ENCODE data around the gene SHC3. TPM values are rescaled to one million over a fixed set of nuclear protein-coding genes. Genes with fewer than 3 reads are reported as not detected.
A peak's percentile ranks its signal among the peaks of the same experiment; 100 is the strongest.

The SHC3 gene
- total and polyA plus RNA-seq, 2 donors (not counting 1 experiment from before 2014, with no cell fraction given) = 1.7 to 16.2 TPM

- no peak overlapping the region for H2AFZ ChIP-seq (ENCODE audit: low read length)
- H3K79me2 ChIP-seq (ENCODE audit: control insufficient read depth, insufficient read depth, low read length) = no peaks in the 10 kb centered on the region
- H3K4me1 ChIP-seq (ENCODE audit: control insufficient read depth, extremely low read depth, insufficient read depth, low read length) = no peaks in the 10 kb centered on the region
- no peak overlapping the region for H3K9ac ChIP-seq (ENCODE audit: insufficient read depth, low read length)
- H3K4me3 ChIP-seq (replicated peaks in 1 of 4; ENCODE audit: control extremely low read depth in 1 of 4, insufficient read depth in 1 of 4, low read depth in 3 of 4, low read length in 4 of 4) = no peak overlapping the region
- DNase-seq (ENCODE audit: low read depth in 2 of 2) = no peak
- TF ChIP-seq, protein P1, sequence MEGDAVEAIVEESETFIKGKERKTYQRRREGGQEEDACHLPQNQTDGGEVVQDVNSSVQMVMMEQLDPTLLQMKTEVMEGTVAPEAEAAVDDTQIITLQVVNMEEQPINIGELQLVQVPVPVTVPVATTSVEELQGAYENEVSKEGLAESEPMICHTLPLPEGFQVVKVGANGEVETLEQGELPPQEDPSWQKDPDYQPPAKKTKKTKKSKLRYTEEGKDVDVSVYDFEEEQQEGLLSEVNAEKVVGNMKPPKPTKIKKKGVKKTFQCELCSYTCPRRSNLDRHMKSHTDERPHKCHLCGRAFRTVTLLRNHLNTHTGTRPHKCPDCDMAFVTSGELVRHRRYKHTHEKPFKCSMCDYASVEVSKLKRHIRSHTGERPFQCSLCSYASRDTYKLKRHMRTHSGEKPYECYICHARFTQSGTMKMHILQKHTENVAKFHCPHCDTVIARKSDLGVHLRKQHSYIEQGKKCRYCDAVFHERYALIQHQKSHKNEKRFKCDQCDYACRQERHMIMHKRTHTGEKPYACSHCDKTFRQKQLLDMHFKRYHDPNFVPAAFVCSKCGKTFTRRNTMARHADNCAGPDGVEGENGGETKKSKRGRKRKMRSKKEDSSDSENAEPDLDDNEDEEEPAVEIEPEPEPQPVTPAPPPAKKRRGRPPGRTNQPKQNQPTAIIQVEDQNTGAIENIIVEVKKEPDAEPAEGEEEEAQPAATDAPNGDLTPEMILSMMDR (conservative IDR thresholded peaks at IDR 0.05 in 1 of 2, IDR thresholded peaks at IDR 0.05 in 1 of 2; ENCODE audit: low read depth in 1 of 2, low read length in 2 of 2) = no peak
- no peak for TF ChIP-seq EZH2 (IDR thresholded peaks at IDR 0.05; ENCODE audit: low read length, missing control alignments)
- no peak overlapping the region for H3K27ac ChIP-seq (ENCODE audit: insufficient read depth, low read length)
- H4K20me1 ChIP-seq (ENCODE audit: control insufficient read depth, extremely low read depth, insufficient read depth, low read length) = no peaks in the 10 kb centered on the region
- no peak overlapping the region for H3K4me2 ChIP-seq (ENCODE audit: extremely low read depth, insufficient read depth, low read length)
- H3K36me3 ChIP-seq (ENCODE audit: control insufficient read depth, insufficient read depth, low read length) = no peaks in the 10 kb centered on the region
- H3K9me3 ChIP-seq (ENCODE audit: control insufficient read depth, insufficient read depth, low read depth, low read length) = no peaks in the 10 kb centered on the region
- no peaks in the 10 kb centered on the region for H3K27me3 ChIP-seq (ENCODE audit: control insufficient read depth, insufficient read depth, low read length)
Observed at GRCh38 chr9:89120704-89121103, 57.9 kb downstream of the SHC3 start.

- no peaks in the 10 kb centered on the region for H3K36me3 ChIP-seq (ENCODE audit: control insufficient read depth, insufficient read depth, low read length)
- peaks cover 2% of the 10 kb centered on the region for H3K79me2 ChIP-seq (ENCODE audit: control insufficient read depth, insufficient read depth, low read length)
- no peak for TF ChIP-seq EZH2 (IDR thresholded peaks at IDR 0.05; ENCODE audit: low read length, missing control alignments)
- TF ChIP-seq, protein P1 (conservative IDR thresholded peaks at IDR 0.05 in 1 of 2, IDR thresholded peaks at IDR 0.05 in 1 of 2; ENCODE audit: low read depth in 1 of 2, low read length in 2 of 2) = no peak
- no peak overlapping the region for H2AFZ ChIP-seq (ENCODE audit: low read length)
- DNase-seq (ENCODE audit: low read depth in 2 of 2) = no peak
- no peaks in the 10 kb centered on the region for H3K9me3 ChIP-seq (ENCODE audit: control insufficient read depth, insufficient read depth, low read depth, low read length)
- no peak overlapping the region for H3K9ac ChIP-seq (ENCODE audit: insufficient read depth, low read length)
- no peak overlapping the region for H3K4me3 ChIP-seq (replicated peaks in 1 of 4; ENCODE audit: control extremely low read depth in 1 of 4, insufficient read depth in 1 of 4, low read depth in 3 of 4, low read length in 4 of 4)
- H3K27me3 ChIP-seq (ENCODE audit: control insufficient read depth, insufficient read depth, low read length) = no peaks in the 10 kb centered on the region
- no peaks in the 10 kb centered on the region for H3K4me1 ChIP-seq (ENCODE audit: control insufficient read depth, extremely low read depth, insufficient read depth, low read length)
- H3K27ac ChIP-seq (ENCODE audit: insufficient read depth, low read length) = no peak overlapping the region
- no peaks in the 10 kb centered on the region for H4K20me1 ChIP-seq (ENCODE audit: control insufficient read depth, extremely low read depth, insufficient read depth, low read length)
- no peak overlapping the region for H3K4me2 ChIP-seq (ENCODE audit: extremely low read depth, insufficient read depth, low read length)
Observed at GRCh38 chr9:89116805-89117192, 61.8 kb downstream of the SHC3 start.

DNA sequence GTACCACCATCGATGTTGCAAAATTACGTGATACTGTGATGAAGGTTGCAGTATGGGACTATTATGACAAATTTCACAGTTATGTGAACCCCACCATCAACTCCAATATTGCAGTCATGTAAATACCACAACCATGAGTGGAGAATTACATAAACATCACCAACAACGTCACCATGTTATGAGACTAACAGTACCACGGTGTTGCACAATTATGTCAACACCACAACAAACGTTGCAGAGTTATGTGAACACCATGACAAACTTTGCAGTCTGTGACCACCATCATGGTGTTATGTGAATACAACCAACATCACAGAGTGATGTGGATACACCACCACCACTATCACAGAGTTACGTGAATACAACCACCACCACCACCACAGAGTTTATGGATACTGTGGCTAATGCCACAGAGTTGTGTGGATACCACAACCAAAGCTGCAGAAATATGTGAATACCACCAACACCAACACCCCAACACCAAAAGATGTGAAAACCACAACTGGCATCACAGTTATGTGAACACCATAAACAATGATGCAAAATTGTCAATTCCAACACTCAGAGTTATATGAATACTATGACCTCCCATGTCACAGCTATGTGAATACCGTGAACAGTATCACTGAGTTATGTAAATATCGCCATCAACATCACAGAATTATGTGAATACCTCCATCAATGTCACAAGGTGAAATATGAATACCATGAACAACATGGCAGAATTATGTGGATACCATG lies 62.4 kb downstream of the SHC3 start:
- TF ChIP-seq EZH2 (IDR thresholded peaks at IDR 0.05; ENCODE audit: low read length, missing control alignments) = no peak
- TF ChIP-seq, protein P1 (conservative IDR thresholded peaks at IDR 0.05 in 1 of 2, IDR thresholded peaks at IDR 0.05 in 1 of 2; ENCODE audit: low read depth in 1 of 2, low read length in 2 of 2) = no peak
- no peak overlapping the region for H2AFZ ChIP-seq (ENCODE audit: low read length)
- no peak overlapping the region for H3K9ac ChIP-seq (ENCODE audit: insufficient read depth, low read length)
- H3K79me2 ChIP-seq (ENCODE audit: control insufficient read depth, insufficient read depth, low read length) = peaks cover 2% of the 10 kb centered on the region
- H3K4me2 ChIP-seq (ENCODE audit: extremely low read depth, insufficient read depth, low read length) = no peak overlapping the region
- H3K27me3 ChIP-seq (ENCODE audit: control insufficient read depth, insufficient read depth, low read length) = no peaks in the 10 kb centered on the region
- no peaks in the 10 kb centered on the region for H3K4me1 ChIP-seq (ENCODE audit: control insufficient read depth, extremely low read depth, insufficient read depth, low read length)
- peak; percentile 81 to 92 for DNase-seq (ENCODE audit: low read depth in 2 of 2)
- no peaks in the 10 kb centered on the region for H3K36me3 ChIP-seq (ENCODE audit: control insufficient read depth, insufficient read depth, low read length)
- H3K4me3 ChIP-seq (replicated peaks in 1 of 4; ENCODE audit: control extremely low read depth in 1 of 4, insufficient read depth in 1 of 4, low read depth in 3 of 4, low read length in 4 of 4) = no peak overlapping the region
- no peaks in the 10 kb centered on the region for H3K9me3 ChIP-seq (ENCODE audit: control insufficient read depth, insufficient read depth, low read depth, low read length)
- H3K27ac ChIP-seq (ENCODE audit: insufficient read depth, low read length) = no peak overlapping the region
- no peaks in the 10 kb centered on the region for H4K20me1 ChIP-seq (ENCODE audit: control insufficient read depth, extremely low read depth, insufficient read depth, low read length)
